H1 (cell line): ENCODE data around the gene WNT5A. TPM values are rescaled to one million over a fixed set of nuclear protein-coding genes. Genes with fewer than 3 reads are reported as not detected.

Experiments
- CTCF ChIA-PET: fragments of 300-600 bp; sonication (Branson Sonifier 250); formaldehyde crosslinking; loops from one replicate; lab custom pipeline; 2021; ENCODE audit not compliant: partially characterized antibody; lab: Charles Lee
- POLR2A ChIA-PET: fragments of 300-600 bp; sonication (Branson Sonifier 250); formaldehyde crosslinking; loops from one replicate; lab custom pipeline; 2021; ENCODE audit warnings: inconsistent platforms; ENCODE audit not compliant: partially characterized antibody; lab: Charles Lee
- DNase-seq, 2 experiments: peaks; one replicate each; pipeline versions ENCODE4 v3.0.0 to v3.0.0-alpha.2; 2010 to 2022; ENCODE audit warnings: low spot score in 2 of 2, low read depth in 1 of 2, mixed read lengths in 1 of 2
- FAIRE-seq: peaks from 2 replicates; lab custom pipeline; 2011; peaks lifted over from hg19 to GRCh38; lab: Jason Lieb, UNC
- H2AFZ ChIP-seq: 2 replicates; pipeline ENCODE4 v1.8.1; 2012; ENCODE audit warnings: low read length, inconsistent platforms
- H2AK5ac ChIP-seq: 2 replicates; pipeline ENCODE4 v1.6.1; 2013; ENCODE audit warnings: low read depth, low read length
- H2BK120ac ChIP-seq: replicated peaks from 2 replicates; pipeline ENCODE3; 2013; ENCODE audit warnings: low read depth, low read length, inconsistent platforms
- H2BK12ac ChIP-seq: 2 replicates; pipeline ENCODE4 v1.6.1; 2013; ENCODE audit warnings: low read depth, low read length
- H2BK15ac ChIP-seq: 2 replicates; pipeline ENCODE4 v1.6.1; 2013; ENCODE audit warnings: low read length
- H2BK20ac ChIP-seq: 2 replicates; pipeline ENCODE4 v1.6.1; 2013; ENCODE audit warnings: low read length
- H2BK5ac ChIP-seq: 2 replicates; pipeline ENCODE4 v1.6.1; 2013; ENCODE audit warnings: low read depth, low read length
- H3K14ac ChIP-seq: 2 replicates; pipeline ENCODE4 v1.6.1; 2013; ENCODE audit warnings: inconsistent platforms; ENCODE audit not compliant: insufficient read length
- H3K18ac ChIP-seq: 2 replicates; pipeline ENCODE4 v1.6.1; 2013; ENCODE audit warnings: low read length; ENCODE audit errors: extremely low read depth
- H3K23ac ChIP-seq: 2 replicates; pipeline ENCODE4 v1.6.1; 2013; ENCODE audit warnings: inconsistent platforms; ENCODE audit not compliant: insufficient read length
- H3K23me2 ChIP-seq: 2 replicates; pipeline ENCODE4 v1.6.1; 2013; ENCODE audit warnings: low read depth, low read length
- H3K27ac ChIP-seq: 2 replicates; pipeline ENCODE4 v1.6.1; 2011; ENCODE audit warnings: low read depth, low read length, inconsistent platforms
- H3K27me3 ChIP-seq, 4 experiments: replicated peaks in 1 of 4; 1 replicate in 1 of 4; 2 replicates in 3 of 4; pipeline versions ENCODE4 v1.6.1 to v1.8.1; 2011 to 2013; ENCODE audit warnings: low read length in 3 of 4, mild to moderate bottlenecking in 3 of 4, inconsistent platforms in 2 of 4, mixed read lengths in 2 of 4, moderate library complexity in 1 of 4; ENCODE audit not compliant: control insufficient read depth in 3 of 4, insufficient read depth in 3 of 4; ENCODE audit errors: extremely low read depth in 1 of 4
- H3K36me3 ChIP-seq, 4 experiments: 2 replicates each; pipeline versions ENCODE4 v1.6.1 to v1.8.1; 2011 to 2013; ENCODE audit warnings: mild to moderate bottlenecking in 4 of 4, low read length in 3 of 4, moderate library complexity in 2 of 4, control low read depth in 1 of 4, inconsistent platforms in 1 of 4; ENCODE audit not compliant: insufficient read depth in 4 of 4, control insufficient read depth in 2 of 4
- H3K4ac ChIP-seq: replicated peaks from 2 replicates; pipeline ENCODE3; 2013; ENCODE audit warnings: low read length, low read depth, mixed read lengths, inconsistent platforms; ENCODE audit not compliant: insufficient read length
- H3K4me1 ChIP-seq, 4 experiments: replicated peaks in 1 of 4; 1 replicate in 1 of 4; 2 replicates in 3 of 4; pipeline versions ENCODE4 v1.6.1 to v1.8.1; 2011 to 2013; ENCODE audit warnings: low read length in 3 of 4, inconsistent platforms in 2 of 4, mixed read lengths in 1 of 4; ENCODE audit not compliant: insufficient read depth in 4 of 4, control insufficient read depth in 3 of 4
- H3K4me2 ChIP-seq, 2 experiments: 2 replicates each; pipeline versions ENCODE4 v1.6.1 to v1.8.1; 2011 to 2013; ENCODE audit warnings: low read depth in 2 of 2, low read length in 2 of 2, control low read depth in 1 of 2, inconsistent platforms in 1 of 2, mild to moderate bottlenecking in 1 of 2; ENCODE audit not compliant: insufficient read depth in 1 of 2
- H3K4me3 ChIP-seq, 4 experiments: fragments of 200-600, 300-600 bp in 1 of 4; sonication (generic), shearing (Covaris generic), sonication (Bioruptor Twin) in 1 of 4; 2 replicates each; pipeline versions ENCODE4 v1.5.1 to v1.8.1; 2011 to 2016; ENCODE audit warnings: low read length in 4 of 4, low read depth in 3 of 4, control low read depth in 2 of 4, inconsistent platforms in 2 of 4, mild to moderate bottlenecking in 2 of 4, mixed read lengths in 1 of 4, moderate library complexity in 1 of 4; ENCODE audit not compliant: insufficient read depth in 2 of 4; ENCODE audit errors: extremely low read depth in 1 of 4
- H3K56ac ChIP-seq: replicated peaks from 2 replicates; pipeline ENCODE3; 2013; ENCODE audit warnings: low read depth, mild to moderate bottlenecking, mixed read lengths, low read length, inconsistent platforms; ENCODE audit not compliant: insufficient read length
- H3K79me1 ChIP-seq: 2 replicates; pipeline ENCODE4 v1.6.1; 2013; ENCODE audit warnings: low read depth, low read length, control low read depth
- H3K79me2 ChIP-seq, 2 experiments: 2 replicates each; pipeline versions ENCODE4 v1.6.1 to v1.8.1; 2012 to 2013; ENCODE audit warnings: low read length in 2 of 2, mild to moderate bottlenecking in 2 of 2, inconsistent platforms in 1 of 2; ENCODE audit not compliant: insufficient read depth in 2 of 2, control insufficient read depth in 1 of 2
- H3K9ac ChIP-seq, 4 experiments: replicated peaks in 1 of 4; 1 replicate in 1 of 4; 2 replicates in 3 of 4; pipeline versions ENCODE4 v1.6.1 to v1.8.1; 2011 to 2013; ENCODE audit warnings: low read depth in 3 of 4, low read length in 3 of 4, control low read depth in 2 of 4, mild to moderate bottlenecking in 2 of 4, moderate library complexity in 2 of 4, inconsistent platforms in 1 of 4; ENCODE audit errors: extremely low read depth in 1 of 4
- H3K9me3 ChIP-seq, 2 experiments: 2 replicates each; pipeline versions ENCODE4 v1.6.1 to v1.8.1; 2012 to 2013; ENCODE audit warnings: mild to moderate bottlenecking in 2 of 2, moderate library complexity in 2 of 2, control low read depth in 1 of 2, inconsistent platforms in 1 of 2, low read depth in 1 of 2, low read length in 1 of 2, mixed read lengths in 1 of 2; ENCODE audit not compliant: insufficient read depth in 2 of 2
- H4K20me1 ChIP-seq, 2 experiments: replicated peaks in 1 of 2; 2 replicates each; pipeline versions ENCODE3 to v1.8.1; 2011 to 2013; ENCODE audit warnings: inconsistent platforms in 2 of 2, low read length in 2 of 2, mild to moderate bottlenecking in 1 of 2; ENCODE audit not compliant: insufficient read depth in 2 of 2, control insufficient read depth in 1 of 2
- H4K5ac ChIP-seq: 2 replicates; pipeline ENCODE4 v1.6.1; 2013; ENCODE audit warnings: low read length, low read depth, mixed read lengths, inconsistent platforms; ENCODE audit not compliant: insufficient read length
- H4K8ac ChIP-seq: 2 replicates; pipeline ENCODE4 v1.8.0; 2013; ENCODE audit warnings: mild to moderate bottlenecking, moderate library complexity, low read length, inconsistent platforms; ENCODE audit not compliant: insufficient read depth; ENCODE audit errors: extremely low read depth
- H4K91ac ChIP-seq: replicated peaks from 2 replicates; pipeline ENCODE3; 2013; ENCODE audit warnings: low read length, mixed read lengths, inconsistent platforms; ENCODE audit not compliant: insufficient read length
- SP2 ChIP-seq: IDR thresholded peaks from 2 replicates; pipeline ENCODE4 v1.6.1; 2012; ENCODE audit warnings: mild to moderate bottlenecking, low read length, inconsistent platforms
- SRF ChIP-seq: IDR thresholded peaks from 2 replicates; pipeline ENCODE4 v1.6.1; 2011; ENCODE audit warnings: mild to moderate bottlenecking, low read depth, low read length, moderate library complexity
- TAF1 ChIP-seq: IDR thresholded peaks from 2 replicates; pipeline ENCODE4 v1.6.1; 2011; ENCODE audit warnings: mild to moderate bottlenecking, low read depth, low read length
- USF2 ChIP-seq: IDR thresholded peaks from 2 replicates; pipeline ENCODE4 v1.6.1; 2011; ENCODE audit warnings: low read length, improper control_type of control experiment
- ZNF274 ChIP-seq: IDR thresholded peaks from 2 replicates; pipeline ENCODE4 v1.7.0; 2012; ENCODE audit warnings: low read length, borderline replicate concordance; ENCODE audit errors: extremely low read depth
- WGBS, 2 experiments: shearing (Covaris generic) in 1 of 2; methylation state at CpG; one replicate each; pipeline versions ENCODE4 v1.1.6 to v1.1.7; 2013 to 2015; ENCODE audit warnings: low lambda C conversion rate in 2 of 2, mixed read lengths in 2 of 2, inconsistent platforms in 1 of 2, low coverage in 1 of 2, missing lambda C conversion rate in 1 of 2; ENCODE audit not compliant: insufficient replicate concordance in 2 of 2, insufficient coverage in 1 of 2, insufficient read length in 1 of 2; ENCODE audit errors: extremely low coverage in 1 of 2, missing lambda C conversion rate in 1 of 2; 5-methylcytosine and 5-hydroxymethylcytosine counted together
- polyA plus RNA-seq, 7 experiments: library from polyadenylated mRNA; depleted of rRNA in 3 of 7; stranded (reverse) in 5 of 7; unstranded in 2 of 7; fragments of >200 nt in 5 of 7; fragments of 200-250 nt in 2 of 7; gene quantifications; 1 replicate in 5 of 7; 2 replicates in 1 of 7; 4 replicates in 1 of 7; pipeline versions ENCODE4 v1.2.1 to v1.2.3, GENCODE V29; 2011 to 2013; ENCODE audit warnings: missing spikeins in 2 of 7, mixed read lengths in 2 of 7
- total RNA-seq: library from RNA; stranded (reverse); fragmentation: NEBNext Ultra II Directional; extraction: Animal tissue kit (Norgen Biotek cat#: 25700); gene quantifications from 2 replicates; pipeline ENCODE4 v1.2.1, GENCODE V29; 2021

Gene WNT5A
- total and polyA plus RNA-seq, 2 of the 8 experiments (the other 6 are each of a cell fraction or from before 2014, with no cell fraction given) = 3.9 to 5.6 TPM

DNA sequence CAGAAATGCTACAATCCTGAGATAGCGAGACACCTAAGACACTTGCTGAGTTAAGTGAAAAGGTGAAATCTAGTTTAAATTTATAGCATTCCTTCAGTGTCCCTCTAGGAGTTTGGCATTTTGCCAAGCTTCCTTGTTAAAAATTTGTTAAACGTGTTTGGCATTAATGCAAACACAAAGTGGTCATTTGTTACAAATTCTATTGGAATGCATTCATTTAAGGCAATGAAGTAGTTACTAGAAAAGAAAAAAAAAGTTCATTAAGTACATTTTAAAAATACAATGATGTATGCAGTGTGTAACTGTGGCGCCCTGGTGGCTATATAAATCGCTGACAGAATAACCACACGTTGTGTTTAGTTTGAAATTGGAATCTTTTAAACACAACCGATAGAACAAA is 31.3 kb upstream of the WNT5A start:
- Histone ChIP-seq H3K79me2 (no peaks in the 10 kb centered on the region), H3K27ac (no peak overlapping the region), H3K4ac (no peak overlapping the region), H2BK12ac (no peak overlapping the region), H4K91ac (no peak overlapping the region), H3K79me1 (no peaks in the 10 kb centered on the region), H3K14ac (no peak overlapping the region), H2AK5ac (no peak overlapping the region), H3K4me2 (no peak overlapping the region), H2BK120ac (no peak overlapping the region), H2BK20ac (no peak overlapping the region), H3K4me3 (no peak overlapping the region), H2BK5ac (no peak overlapping the region), H4K20me1 (no peaks in the 10 kb centered on the region), H2BK15ac (no peak overlapping the region), H4K8ac (no peak overlapping the region), H3K18ac (no peak overlapping the region), H4K5ac (no peak overlapping the region), H3K23me2 (no peaks in the 10 kb centered on the region), H2AFZ (no peak overlapping the region), H3K36me3 (no peaks in the 10 kb centered on the region), H3K9me3 (no peaks in the 10 kb centered on the region), H3K23ac (no peak overlapping the region), H3K4me1 (peaks cover 8 to 22% (median 19%) of the 10 kb centered on the region in 4 experiments), H3K56ac (no peak overlapping the region), H3K27me3 (no peaks in the 10 kb centered on the region), H3K9ac (no peak overlapping the region)
- CTCF ChIA-PET = no interaction called here
- FAIRE-seq = no peak
- WGBS, 2 experiments = 90% methylated on average over 6 of the region's 6 CpGs; no CpG with 5 or more reads in 1 of the 2 experiments
- DNase-seq = no peak
- no peak for TF ChIP-seq SP2
- no peak for TF ChIP-seq USF2
- TF ChIP-seq SRF = no peak
- TF ChIP-seq TAF1 = no peak
- no peak for TF ChIP-seq ZNF274
- POLR2A ChIA-PET = no interaction called here
